Stimulated activated CD4-positive, alpha-beta T cell treated with anti-CD3 and anti-CD28 coated beads, TNF-alpha, amount 100 ng/mL, for 1 hour (primary cell): ENCODE measurements around the gene PTPRD.

ENCODE experiments used
- DNase-seq, 3 donors: peaks; one replicate each; pipeline ENCODE4 v3.0.0-alpha.2; 2020; ENCODE audit warnings: low read depth in 3 of 3, low spot score in 1 of 3

Gene PTPRD

DNA sequence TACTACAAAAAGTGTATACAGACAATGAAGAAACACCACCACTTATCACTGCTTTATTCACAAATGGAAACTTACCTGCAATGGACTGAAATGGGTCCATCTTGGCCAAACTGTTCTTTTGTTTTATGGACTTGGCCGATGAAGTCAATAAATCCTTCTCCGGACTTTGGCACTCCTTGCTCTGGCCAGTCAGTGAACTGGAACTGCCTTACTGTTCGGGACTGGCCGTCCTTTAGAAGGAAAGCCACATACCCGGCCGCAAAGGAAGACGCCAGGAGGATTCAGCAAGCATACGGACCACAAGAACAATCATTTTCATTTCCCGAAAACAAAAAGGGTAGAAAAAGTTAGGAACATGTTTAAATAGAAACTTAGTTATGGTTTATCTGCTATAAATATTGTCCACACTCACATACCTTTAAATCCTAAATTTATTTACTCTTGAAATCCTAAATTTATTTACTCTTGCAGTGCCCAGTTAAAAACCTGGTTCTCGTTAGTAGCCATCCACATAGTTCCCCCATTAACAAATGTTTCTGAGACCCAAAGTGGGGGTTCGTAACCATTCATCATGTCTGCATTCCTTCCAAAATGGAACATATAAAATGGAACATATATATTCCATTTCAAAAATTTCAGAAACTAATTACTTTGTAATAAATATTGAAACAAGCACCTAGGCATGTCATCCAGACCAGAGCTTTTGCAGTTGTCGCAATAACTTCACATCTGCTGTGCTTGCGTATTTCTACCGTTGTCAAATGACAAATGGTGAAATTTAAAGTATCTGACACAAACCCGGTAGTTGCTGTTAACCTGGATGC, 2281.1 kb downstream of the PTPRD start:
- no peak for DNase-seq

DNA sequence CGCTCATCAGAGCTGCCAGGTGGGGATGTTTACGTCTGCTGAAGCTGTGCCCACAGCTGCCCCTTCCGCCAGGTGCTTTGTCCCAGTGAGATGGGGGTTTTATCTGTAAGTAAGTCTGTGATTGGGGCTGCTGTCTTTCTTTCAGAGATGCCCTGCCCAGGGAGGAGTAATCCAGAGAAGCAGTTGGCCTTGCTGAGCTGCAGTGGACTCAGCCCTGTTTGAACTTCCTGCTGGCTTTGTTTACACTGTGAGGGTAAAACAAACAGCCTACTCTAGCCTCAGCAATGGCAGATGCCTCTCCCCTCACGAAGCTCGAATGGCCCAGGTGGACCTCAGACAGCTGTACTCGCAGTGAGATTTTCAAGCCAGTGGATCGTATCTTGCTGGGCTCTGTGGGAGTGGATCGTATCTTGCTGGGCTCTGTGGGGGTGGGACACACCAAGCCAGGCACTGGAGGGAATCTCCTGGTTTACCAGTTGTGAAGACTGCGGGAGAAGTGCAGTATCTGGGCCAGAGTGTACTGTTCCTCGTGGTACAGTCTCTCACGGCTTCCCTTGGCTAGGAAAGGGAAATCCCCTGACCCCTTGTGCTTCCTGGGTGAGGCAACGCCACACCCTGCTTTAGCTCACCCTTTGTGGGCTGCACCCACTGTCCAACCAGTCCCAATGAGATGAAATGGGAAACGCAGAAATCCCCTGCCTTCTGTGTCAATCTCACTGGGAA, 2283.1 kb downstream of the PTPRD start:
- DNase-seq: no peak

DNA sequence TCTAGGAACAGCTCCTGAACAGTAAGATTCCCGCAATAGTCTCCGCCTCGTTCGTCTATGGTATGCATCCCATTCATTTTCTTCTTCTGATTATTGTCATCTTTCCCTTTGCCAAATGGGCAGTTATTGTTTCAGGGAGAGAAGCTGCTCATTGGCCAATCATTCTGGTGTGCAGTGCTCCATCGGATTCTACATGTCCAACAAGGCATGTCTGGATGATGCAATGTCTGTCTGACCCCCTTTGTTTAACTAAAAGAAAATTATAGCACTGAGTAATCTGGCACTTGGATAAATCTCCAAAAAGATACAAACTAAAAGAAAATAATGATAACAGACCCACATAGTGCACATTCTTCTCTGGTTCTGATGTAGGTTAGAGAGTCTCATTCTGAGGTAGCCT, 2297.6 kb downstream of the PTPRD start:
- no peak for DNase-seq

DNA sequence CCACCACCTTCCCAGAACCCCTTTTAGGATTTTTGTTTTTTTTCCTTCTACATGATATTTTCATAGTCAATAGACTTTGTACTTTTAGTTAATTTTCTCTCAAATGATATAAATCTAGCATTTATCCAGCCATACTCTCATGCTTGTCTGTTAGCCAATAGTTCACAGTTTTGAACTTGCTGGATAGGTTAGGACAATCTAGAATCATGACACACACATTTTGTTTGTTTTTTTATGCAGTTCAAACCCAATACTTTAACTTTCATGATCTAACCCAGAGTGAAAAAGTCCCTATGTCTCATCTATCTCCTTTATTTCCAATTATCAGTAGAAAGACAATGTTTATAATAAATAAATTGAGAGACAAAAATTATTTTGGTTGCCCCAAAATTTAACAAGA, 2303.5 kb downstream of the PTPRD start:
- DNase-seq: no peak

DNA sequence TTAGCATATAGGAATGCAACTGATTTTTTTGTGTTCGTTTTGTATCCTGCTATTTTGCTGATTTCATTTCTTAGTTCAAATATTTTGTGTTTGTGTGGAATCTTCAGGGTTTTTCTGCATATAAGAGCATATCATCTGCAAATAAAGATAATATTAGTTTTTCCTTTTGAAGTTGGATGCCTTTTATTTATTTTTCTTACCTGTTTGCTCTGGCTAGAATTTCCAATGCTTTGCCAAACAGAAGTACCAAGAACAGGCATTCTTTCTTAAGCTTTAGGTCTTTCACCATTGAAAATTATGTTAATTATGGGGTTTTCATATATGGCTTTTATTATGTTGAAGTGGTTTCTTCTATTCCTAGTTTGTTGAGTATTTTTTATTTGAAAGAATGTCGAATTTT, 2308.1 kb downstream of the PTPRD start:
- DNase-seq: no peak

DNA sequence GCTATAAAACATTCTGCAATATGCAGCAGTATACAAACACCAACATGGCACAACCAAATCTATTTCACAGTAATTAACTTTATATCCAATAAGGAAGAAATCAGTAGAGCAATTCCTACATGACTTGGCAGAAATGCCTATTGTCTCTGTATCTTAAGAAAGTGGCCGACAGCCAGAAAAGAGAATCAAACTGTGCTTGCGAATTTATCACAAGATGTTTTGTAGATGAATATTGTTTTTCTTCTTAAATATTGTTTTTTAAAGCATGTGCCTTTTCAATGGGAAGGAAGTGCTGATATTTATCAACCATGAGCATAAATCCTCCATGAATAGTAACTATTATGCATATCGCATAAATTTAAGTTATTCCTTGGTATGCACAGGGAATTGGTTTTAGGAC, 2311.5 kb downstream of the PTPRD start:
- DNase-seq: no peak

DNA sequence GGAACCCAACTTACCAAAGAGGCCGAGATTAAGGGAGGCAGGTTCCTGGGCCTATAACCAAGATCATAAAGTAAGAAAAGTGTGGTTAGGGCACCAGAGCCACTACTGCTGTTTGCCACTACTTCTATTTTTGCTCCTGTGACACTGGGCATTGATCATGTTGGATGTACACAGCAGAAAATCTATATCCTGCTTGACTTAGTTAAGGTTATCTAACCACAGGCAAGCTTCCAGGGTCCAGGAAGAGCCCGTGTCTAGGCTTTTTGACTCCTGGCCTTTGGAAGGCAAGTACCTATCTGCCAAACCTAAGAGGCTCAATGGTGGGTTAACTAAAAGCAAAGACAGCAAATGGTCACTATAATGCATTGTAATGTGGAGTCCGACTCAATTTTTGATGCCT, 2315.8 kb downstream of the PTPRD start:
- DNase-seq: no peak

DNA sequence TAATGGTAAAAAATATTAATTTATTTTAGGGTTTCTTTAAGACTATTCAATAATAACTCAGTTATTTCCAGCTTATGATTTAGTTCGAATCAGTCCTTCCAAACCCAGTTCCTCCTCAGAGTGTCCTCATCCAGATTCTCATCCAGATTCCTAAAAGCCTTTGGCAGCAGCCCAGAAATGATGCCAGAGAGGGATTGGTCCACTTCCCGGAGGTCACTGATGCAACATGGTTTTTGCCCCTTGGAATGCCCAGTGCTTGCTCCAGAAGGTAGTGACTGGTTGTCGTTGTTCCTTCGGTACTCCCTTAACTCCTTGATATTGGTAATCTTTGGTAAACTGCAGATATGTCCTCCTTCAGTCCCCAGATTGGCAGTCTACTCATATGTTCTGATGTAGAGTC, 2320.1 kb downstream of the PTPRD start:
- no peak for DNase-seq

DNA sequence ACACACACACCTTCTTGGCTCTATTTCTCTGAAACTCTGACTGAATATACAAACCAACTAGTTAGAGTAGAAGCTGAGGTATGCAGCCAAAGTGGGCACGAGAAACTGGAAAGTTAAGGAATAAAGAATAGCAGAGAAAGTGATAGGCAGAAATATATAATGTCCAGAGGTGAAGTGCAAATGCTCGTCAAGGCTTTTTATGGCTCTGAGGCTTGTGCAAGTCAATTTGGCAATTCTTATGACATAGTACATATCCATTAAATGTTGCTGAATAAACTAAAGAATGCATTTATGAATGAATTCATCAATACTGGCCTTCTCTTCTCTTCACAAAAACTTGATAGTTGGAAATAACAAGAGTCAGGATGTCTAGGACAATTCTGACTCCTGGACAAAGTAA, 2323.1 kb downstream of the PTPRD start:
- no peak for DNase-seq

DNA sequence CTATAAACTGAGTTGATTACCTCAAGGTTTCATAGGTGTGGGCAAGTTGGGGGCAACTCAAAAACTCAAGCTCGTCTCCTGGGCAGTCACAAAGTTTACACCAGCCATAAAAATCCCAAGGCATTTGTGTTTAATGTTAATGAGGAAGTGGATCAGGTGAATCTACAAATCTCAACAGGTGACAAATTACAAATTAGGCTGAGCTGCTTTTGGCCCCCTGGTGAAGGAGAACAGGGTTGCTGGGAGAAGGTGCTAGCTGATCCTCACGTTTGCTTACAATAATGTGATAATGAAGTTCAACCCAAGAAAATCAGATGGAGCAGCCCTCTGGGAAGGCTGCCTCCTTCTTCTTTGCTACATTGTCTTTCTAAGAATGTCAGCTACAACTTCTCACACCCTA, 2324.8 kb downstream of the PTPRD start:
- DNase-seq: no peak

DNA sequence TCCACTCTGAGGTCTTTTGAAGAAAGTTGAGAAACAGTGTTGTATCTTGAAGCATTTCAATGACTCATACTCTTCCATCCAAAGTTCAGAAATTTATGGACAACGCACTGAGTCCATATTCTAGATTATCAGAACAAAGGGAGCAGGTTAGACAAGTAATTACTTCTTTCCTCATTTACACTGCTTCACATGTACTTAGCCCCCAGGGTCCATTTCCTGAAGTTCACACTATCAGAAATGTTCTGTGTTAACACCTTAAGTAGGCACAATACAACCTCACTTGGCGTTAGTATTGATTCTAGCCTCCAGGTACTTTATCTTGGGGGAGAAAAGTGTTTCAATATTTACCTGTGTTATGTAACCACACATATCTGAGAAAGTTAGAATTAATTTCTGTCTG, 2325.3 kb downstream of the PTPRD start:
- DNase-seq: no peak

DNA sequence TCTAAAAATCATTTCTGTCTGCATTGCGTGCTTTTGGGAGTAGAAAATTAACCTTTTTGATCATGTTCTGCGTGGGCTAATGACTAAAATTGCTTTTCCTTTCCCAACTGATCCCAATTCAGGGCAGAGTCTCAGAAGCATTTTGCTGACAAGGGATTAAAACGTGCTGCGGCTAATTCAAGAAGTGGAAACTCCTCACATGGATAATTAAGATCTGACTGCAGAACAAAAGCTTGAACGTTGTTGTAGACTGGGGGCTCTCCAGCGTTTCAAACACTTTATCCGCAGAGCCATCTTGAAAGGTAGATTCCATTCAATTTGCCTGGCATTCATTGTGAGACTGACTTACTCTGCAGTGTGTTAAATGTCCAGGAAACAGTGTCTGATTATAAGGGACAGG, 2327.9 kb downstream of the PTPRD start:
- DNase-seq: no peak

DNA sequence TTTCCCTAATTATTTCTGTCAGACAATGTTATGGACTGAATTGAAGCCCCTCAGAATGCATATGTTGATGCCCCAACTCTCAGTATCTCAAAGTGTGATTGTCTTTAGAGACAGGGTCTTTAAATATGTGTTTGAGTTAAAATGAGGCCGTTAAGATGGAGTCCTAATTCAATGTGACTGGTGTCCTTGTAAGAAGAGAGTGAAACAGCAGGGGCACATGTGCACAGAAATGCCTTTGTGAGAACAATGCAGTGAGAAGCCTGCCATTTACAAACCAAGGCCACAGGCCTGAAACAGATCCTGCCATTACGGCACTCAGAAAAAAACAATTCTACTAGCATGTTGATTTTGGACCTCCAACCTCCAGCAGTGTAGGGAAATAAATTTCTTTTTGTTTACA, 2330.3 kb downstream of the PTPRD start:
- no peak for DNase-seq

DNA sequence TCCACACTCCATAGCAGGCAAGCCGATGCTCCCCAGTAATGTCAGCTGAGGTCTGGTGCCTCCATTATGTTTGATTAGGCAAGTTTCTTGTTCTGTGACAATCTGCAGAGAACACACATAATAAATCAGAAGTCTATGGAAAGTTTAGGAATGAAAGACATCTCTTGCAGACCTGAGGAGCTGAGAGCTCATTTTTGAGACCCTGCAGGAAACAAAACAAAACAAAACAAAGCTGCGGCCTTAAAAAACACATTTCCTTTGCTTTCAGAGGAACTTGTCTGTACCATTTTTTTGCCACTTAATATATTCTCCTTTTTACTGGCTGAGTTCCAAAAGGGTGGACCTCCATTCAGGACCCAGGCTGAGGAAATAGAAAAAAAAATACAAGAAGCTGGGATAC, 2332.0 kb downstream of the PTPRD start:
- no peak for DNase-seq

DNA sequence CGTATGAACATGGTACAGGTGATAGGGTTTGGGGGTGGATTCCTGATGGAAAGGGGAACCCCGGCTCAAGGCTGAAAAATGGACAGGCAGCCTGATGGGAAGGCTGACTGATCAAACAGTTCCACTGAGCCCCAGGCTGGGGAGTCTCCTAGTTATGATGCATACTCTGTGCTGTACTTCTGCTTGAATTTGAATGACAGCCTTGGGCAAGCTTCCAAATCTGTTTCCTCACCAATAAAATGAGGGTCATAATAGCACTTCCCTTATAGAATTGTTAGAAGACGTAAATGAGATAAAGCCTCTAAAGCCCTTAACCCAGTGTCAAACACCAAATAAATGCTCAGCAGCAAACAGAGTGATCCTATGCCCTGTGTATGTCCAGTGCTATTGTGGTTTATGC, 2334.8 kb downstream of the PTPRD start:
- no peak for DNase-seq

DNA sequence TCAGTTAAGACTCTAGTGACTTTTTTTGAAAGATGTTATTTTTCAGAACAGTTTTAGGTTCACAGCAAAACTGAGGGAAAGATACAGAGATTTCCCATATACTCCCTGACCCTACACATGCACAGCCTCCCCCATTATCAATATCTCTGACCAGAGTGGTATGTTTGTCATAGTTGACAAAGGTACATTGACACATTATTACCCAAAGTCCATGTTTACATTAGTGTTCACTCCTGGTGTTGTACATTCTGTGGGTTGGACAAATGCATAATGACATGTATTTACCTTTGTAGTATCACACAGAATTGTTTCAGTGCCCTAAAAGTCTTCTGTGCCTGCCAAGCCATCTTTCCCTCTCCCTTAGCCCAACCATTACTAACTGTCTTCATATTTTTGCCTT, 2342.6 kb downstream of the PTPRD start:
- no peak for DNase-seq

DNA sequence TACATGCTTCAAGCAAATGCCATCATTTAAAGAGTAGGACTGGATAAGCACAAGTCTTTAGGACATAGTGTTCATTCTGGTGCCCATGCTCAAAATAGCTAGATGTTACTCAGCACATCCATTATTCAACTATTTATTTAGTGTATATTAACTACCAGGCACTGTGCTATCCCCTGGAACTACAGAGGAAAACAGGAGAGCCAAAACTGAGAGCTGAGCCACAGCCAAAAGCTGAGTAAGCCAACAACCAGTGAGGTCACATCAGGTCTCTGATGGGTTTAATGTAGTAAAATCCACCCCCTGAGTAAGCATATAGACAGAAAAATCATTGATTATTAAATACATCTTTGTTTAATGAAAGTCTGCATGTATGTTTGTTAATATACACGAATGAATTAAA, 2343.9 kb downstream of the PTPRD start:
- no peak for DNase-seq

DNA sequence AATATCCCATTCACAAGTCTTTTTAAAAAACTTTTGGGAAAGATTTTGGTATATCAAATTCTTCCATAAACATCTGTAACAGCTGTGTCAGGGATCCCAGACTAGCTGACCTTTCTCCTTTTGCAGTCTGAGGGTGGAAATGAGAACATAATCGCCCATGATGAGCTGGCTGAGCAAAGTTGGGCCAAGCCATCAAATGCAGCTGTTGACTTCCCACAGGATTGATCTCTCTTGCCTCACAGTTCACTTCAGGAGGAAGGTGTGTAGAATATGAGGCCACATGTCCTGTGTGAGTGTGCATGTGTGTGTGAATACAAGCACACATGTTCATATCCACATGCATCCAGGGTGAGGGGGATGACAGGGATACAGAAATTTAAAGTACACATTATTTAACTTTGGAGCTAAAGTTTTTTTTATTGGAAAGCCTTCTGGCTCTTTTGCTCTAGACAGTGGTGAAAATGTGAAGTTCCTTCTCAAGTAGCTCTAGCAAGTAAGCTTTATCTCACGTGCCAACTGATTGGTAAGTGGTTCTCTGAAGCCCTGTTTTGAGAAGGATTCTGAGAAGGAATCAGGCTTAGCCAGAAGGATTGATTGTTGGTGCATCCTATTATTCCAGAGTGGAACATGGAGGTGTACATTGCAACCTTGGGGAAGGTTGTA, 2344.5 kb downstream of the PTPRD start:
- no peak for DNase-seq

DNA sequence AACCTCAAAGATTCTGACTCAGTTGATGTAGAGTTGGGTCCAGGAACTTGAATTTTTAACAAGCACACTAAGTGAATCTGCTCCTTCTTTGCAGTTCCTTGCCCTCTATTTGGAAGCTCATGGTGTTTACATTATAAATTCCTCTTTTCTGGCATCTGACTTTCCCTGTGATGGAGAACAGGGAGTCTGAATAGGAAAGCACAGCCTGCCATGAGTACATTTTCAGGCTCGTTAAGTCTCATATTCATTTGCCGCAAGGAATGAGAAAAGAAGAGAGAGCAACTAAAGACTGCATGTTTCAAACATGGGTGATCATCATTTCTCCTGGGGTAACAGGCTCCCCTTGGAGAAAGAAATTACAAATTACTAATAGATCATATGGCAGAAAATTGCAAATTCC, 2345.2 kb downstream of the PTPRD start:
- no peak for DNase-seq

DNA sequence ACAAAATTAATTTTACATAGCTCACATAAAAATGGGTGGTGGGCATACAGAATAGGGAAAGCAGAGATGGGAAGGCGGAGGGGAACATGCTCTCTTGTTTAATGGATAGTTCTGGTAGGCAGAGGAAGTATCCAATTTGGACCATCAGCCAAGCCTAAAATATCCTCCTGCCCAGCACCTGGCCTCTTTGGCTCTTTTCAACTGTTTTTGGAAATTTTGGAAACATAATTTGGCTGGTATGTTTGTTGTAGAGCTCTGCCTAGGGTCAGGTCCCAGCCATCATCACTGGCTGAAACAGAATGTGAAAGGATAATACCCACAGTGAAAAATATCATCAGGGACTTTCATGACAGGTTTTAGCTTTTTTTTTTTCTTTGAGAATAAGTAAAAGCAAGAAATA, 2345.9 kb downstream of the PTPRD start:
- DNase-seq: no peak

DNA sequence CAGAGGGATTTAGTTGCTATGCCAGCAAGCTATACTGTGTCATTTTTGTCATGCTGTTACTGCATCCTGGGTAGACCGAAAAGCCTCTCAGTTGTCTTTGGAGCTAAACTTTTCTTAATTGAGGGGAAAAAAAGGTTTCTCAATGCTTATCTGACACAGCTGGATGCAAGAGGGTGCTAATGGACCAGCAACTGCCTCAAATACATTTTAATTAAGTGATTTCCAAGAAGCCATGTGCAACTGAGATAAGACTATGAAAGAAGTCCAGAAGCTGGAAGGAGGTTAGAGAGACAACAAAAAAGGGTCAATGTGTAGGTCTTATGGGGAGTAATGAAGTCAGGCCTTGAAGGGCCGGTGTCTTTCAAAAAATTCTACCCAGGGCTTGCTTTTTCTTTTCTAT, 2347.5 kb downstream of the PTPRD start:
- no peak for DNase-seq
